H1 (cell line): ENCODE results near the gene P2RY11. TPM values are rescaled to one million over a fixed set of nuclear protein-coding genes. Genes with fewer than 3 reads are reported as not detected.
A peak's percentile ranks its signal among the peaks of the same experiment; 100 is the strongest.

ENCODE experiments used
- CTCF ChIA-PET: fragments of 300-600 bp; sonication (Branson Sonifier 250); formaldehyde crosslinking; loops from one replicate; lab custom pipeline; 2021; ENCODE audit not compliant: partially characterized antibody; lab: Charles Lee
- POLR2A ChIA-PET: fragments of 300-600 bp; sonication (Branson Sonifier 250); formaldehyde crosslinking; loops from one replicate; lab custom pipeline; 2021; ENCODE audit warnings: inconsistent platforms; ENCODE audit not compliant: partially characterized antibody; lab: Charles Lee
- DNase-seq, 2 experiments: peaks; one replicate each; pipeline versions ENCODE4 v3.0.0 to v3.0.0-alpha.2; 2010 to 2022; ENCODE audit warnings: low spot score in 2 of 2, low read depth in 1 of 2, mixed read lengths in 1 of 2
- FAIRE-seq: peaks from 2 replicates; lab custom pipeline; 2011; peaks lifted over from hg19 to GRCh38; lab: Jason Lieb, UNC
- H2AFZ ChIP-seq: 2 replicates; pipeline ENCODE4 v1.8.1; 2012; ENCODE audit warnings: low read length, inconsistent platforms
- H2AK5ac ChIP-seq: 2 replicates; pipeline ENCODE4 v1.6.1; 2013; ENCODE audit warnings: low read depth, low read length
- H2BK120ac ChIP-seq: replicated peaks from 2 replicates; pipeline ENCODE3; 2013; ENCODE audit warnings: low read depth, low read length, inconsistent platforms
- H2BK12ac ChIP-seq: 2 replicates; pipeline ENCODE4 v1.6.1; 2013; ENCODE audit warnings: low read depth, low read length
- H2BK15ac ChIP-seq: 2 replicates; pipeline ENCODE4 v1.6.1; 2013; ENCODE audit warnings: low read length
- H2BK20ac ChIP-seq: 2 replicates; pipeline ENCODE4 v1.6.1; 2013; ENCODE audit warnings: low read length
- H2BK5ac ChIP-seq: 2 replicates; pipeline ENCODE4 v1.6.1; 2013; ENCODE audit warnings: low read depth, low read length
- H3K14ac ChIP-seq: 2 replicates; pipeline ENCODE4 v1.6.1; 2013; ENCODE audit warnings: inconsistent platforms; ENCODE audit not compliant: insufficient read length
- H3K18ac ChIP-seq: 2 replicates; pipeline ENCODE4 v1.6.1; 2013; ENCODE audit warnings: low read length; ENCODE audit errors: extremely low read depth
- H3K23ac ChIP-seq: 2 replicates; pipeline ENCODE4 v1.6.1; 2013; ENCODE audit warnings: inconsistent platforms; ENCODE audit not compliant: insufficient read length
- H3K23me2 ChIP-seq: 2 replicates; pipeline ENCODE4 v1.6.1; 2013; ENCODE audit warnings: low read depth, low read length
- H3K27ac ChIP-seq: 2 replicates; pipeline ENCODE4 v1.6.1; 2011; ENCODE audit warnings: low read depth, low read length, inconsistent platforms
- H3K27me3 ChIP-seq, 4 experiments: replicated peaks in 1 of 4; 1 replicate in 1 of 4; 2 replicates in 3 of 4; pipeline versions ENCODE4 v1.6.1 to v1.8.1; 2011 to 2013; ENCODE audit warnings: low read length in 3 of 4, mild to moderate bottlenecking in 3 of 4, inconsistent platforms in 2 of 4, mixed read lengths in 2 of 4, moderate library complexity in 1 of 4; ENCODE audit not compliant: control insufficient read depth in 3 of 4, insufficient read depth in 3 of 4; ENCODE audit errors: extremely low read depth in 1 of 4
- H3K36me3 ChIP-seq, 4 experiments: 2 replicates each; pipeline versions ENCODE4 v1.6.1 to v1.8.1; 2011 to 2013; ENCODE audit warnings: mild to moderate bottlenecking in 4 of 4, low read length in 3 of 4, moderate library complexity in 2 of 4, control low read depth in 1 of 4, inconsistent platforms in 1 of 4; ENCODE audit not compliant: insufficient read depth in 4 of 4, control insufficient read depth in 2 of 4
- H3K4ac ChIP-seq: replicated peaks from 2 replicates; pipeline ENCODE3; 2013; ENCODE audit warnings: low read length, low read depth, mixed read lengths, inconsistent platforms; ENCODE audit not compliant: insufficient read length
- H3K4me1 ChIP-seq, 4 experiments: replicated peaks in 1 of 4; 1 replicate in 1 of 4; 2 replicates in 3 of 4; pipeline versions ENCODE4 v1.6.1 to v1.8.1; 2011 to 2013; ENCODE audit warnings: low read length in 3 of 4, inconsistent platforms in 2 of 4, mixed read lengths in 1 of 4; ENCODE audit not compliant: insufficient read depth in 4 of 4, control insufficient read depth in 3 of 4
- H3K4me2 ChIP-seq, 2 experiments: 2 replicates each; pipeline versions ENCODE4 v1.6.1 to v1.8.1; 2011 to 2013; ENCODE audit warnings: low read depth in 2 of 2, low read length in 2 of 2, control low read depth in 1 of 2, inconsistent platforms in 1 of 2, mild to moderate bottlenecking in 1 of 2; ENCODE audit not compliant: insufficient read depth in 1 of 2
- H3K4me3 ChIP-seq, 4 experiments: fragments of 200-600, 300-600 bp in 1 of 4; sonication (generic), shearing (Covaris generic), sonication (Bioruptor Twin) in 1 of 4; 2 replicates each; pipeline versions ENCODE4 v1.5.1 to v1.8.1; 2011 to 2016; ENCODE audit warnings: low read length in 4 of 4, low read depth in 3 of 4, control low read depth in 2 of 4, inconsistent platforms in 2 of 4, mild to moderate bottlenecking in 2 of 4, mixed read lengths in 1 of 4, moderate library complexity in 1 of 4; ENCODE audit not compliant: insufficient read depth in 2 of 4; ENCODE audit errors: extremely low read depth in 1 of 4
- H3K56ac ChIP-seq: replicated peaks from 2 replicates; pipeline ENCODE3; 2013; ENCODE audit warnings: low read depth, mild to moderate bottlenecking, mixed read lengths, low read length, inconsistent platforms; ENCODE audit not compliant: insufficient read length
- H3K79me1 ChIP-seq: 2 replicates; pipeline ENCODE4 v1.6.1; 2013; ENCODE audit warnings: low read depth, low read length, control low read depth
- H3K79me2 ChIP-seq, 2 experiments: 2 replicates each; pipeline versions ENCODE4 v1.6.1 to v1.8.1; 2012 to 2013; ENCODE audit warnings: low read length in 2 of 2, mild to moderate bottlenecking in 2 of 2, inconsistent platforms in 1 of 2; ENCODE audit not compliant: insufficient read depth in 2 of 2, control insufficient read depth in 1 of 2
- H3K9ac ChIP-seq, 4 experiments: replicated peaks in 1 of 4; 1 replicate in 1 of 4; 2 replicates in 3 of 4; pipeline versions ENCODE4 v1.6.1 to v1.8.1; 2011 to 2013; ENCODE audit warnings: low read depth in 3 of 4, low read length in 3 of 4, control low read depth in 2 of 4, mild to moderate bottlenecking in 2 of 4, moderate library complexity in 2 of 4, inconsistent platforms in 1 of 4; ENCODE audit errors: extremely low read depth in 1 of 4
- H3K9me3 ChIP-seq, 2 experiments: 2 replicates each; pipeline versions ENCODE4 v1.6.1 to v1.8.1; 2012 to 2013; ENCODE audit warnings: mild to moderate bottlenecking in 2 of 2, moderate library complexity in 2 of 2, control low read depth in 1 of 2, inconsistent platforms in 1 of 2, low read depth in 1 of 2, low read length in 1 of 2, mixed read lengths in 1 of 2; ENCODE audit not compliant: insufficient read depth in 2 of 2
- H4K20me1 ChIP-seq, 2 experiments: replicated peaks in 1 of 2; 2 replicates each; pipeline versions ENCODE3 to v1.8.1; 2011 to 2013; ENCODE audit warnings: inconsistent platforms in 2 of 2, low read length in 2 of 2, mild to moderate bottlenecking in 1 of 2; ENCODE audit not compliant: insufficient read depth in 2 of 2, control insufficient read depth in 1 of 2
- H4K5ac ChIP-seq: 2 replicates; pipeline ENCODE4 v1.6.1; 2013; ENCODE audit warnings: low read length, low read depth, mixed read lengths, inconsistent platforms; ENCODE audit not compliant: insufficient read length
- H4K8ac ChIP-seq: 2 replicates; pipeline ENCODE4 v1.8.0; 2013; ENCODE audit warnings: mild to moderate bottlenecking, moderate library complexity, low read length, inconsistent platforms; ENCODE audit not compliant: insufficient read depth; ENCODE audit errors: extremely low read depth
- H4K91ac ChIP-seq: replicated peaks from 2 replicates; pipeline ENCODE3; 2013; ENCODE audit warnings: low read length, mixed read lengths, inconsistent platforms; ENCODE audit not compliant: insufficient read length
- CBX5 ChIP-seq: fragments of 300-800, 300-1000 bp; sonication (generic); IDR thresholded peaks from 2 replicates; pipeline ENCODE4 v1.7.1; 2016; ENCODE audit warnings: antibody characterized with exemption, low read length, low read depth
- CEBPB ChIP-seq: IDR thresholded peaks from 2 replicates; pipeline ENCODE4 v1.6.1; 2012; ENCODE audit warnings: low read depth, low read length
- E2F6 ChIP-seq: IDR thresholded peaks from 2 replicates; pipeline ENCODE4 v1.6.1; 2012; ENCODE audit warnings: inconsistent platforms
- EP300 ChIP-seq, 2 experiments: IDR thresholded peaks; 1 replicate in 1 of 2; 2 replicates in 1 of 2; pipeline ENCODE4 v1.6.1; 2011 to 2012; ENCODE audit warnings: low read depth in 2 of 2, low read length in 2 of 2, mild to moderate bottlenecking in 2 of 2, borderline replicate concordance in 1 of 2, inconsistent platforms in 1 of 2, moderate library complexity in 1 of 2
- MAX ChIP-seq: IDR thresholded peaks from 2 replicates; pipeline ENCODE4 v1.6.1; 2012; ENCODE audit warnings: inconsistent platforms
- PHF8 ChIP-seq: fragments of 200-600 bp; sonication (generic); conservative IDR thresholded peaks from 2 replicates; pipeline ENCODE4 v1.7.1; 2012; ENCODE audit warnings: low read depth, mild to moderate bottlenecking, inconsistent platforms, low read length, moderate library complexity
- SIRT6 ChIP-seq: IDR thresholded peaks from one replicate; pipeline ENCODE4 v1.7.1; 2012; ENCODE audit warnings: low read length, inconsistent platforms
- TAF7 ChIP-seq: optimal IDR thresholded peaks from 2 replicates; pipeline ENCODE3; 2011; ENCODE audit warnings: low read depth, mild to moderate bottlenecking, inconsistent platforms, low read length, moderate library complexity, borderline replicate concordance
- TBP ChIP-seq: IDR thresholded peaks from 2 replicates; pipeline ENCODE4 v1.6.1; 2011; ENCODE audit warnings: low read depth, low read length, improper control_type of control experiment
- YY1 ChIP-seq: IDR thresholded peaks from 2 replicates; pipeline ENCODE4 v1.6.1; 2011; ENCODE audit warnings: low read depth, mild to moderate bottlenecking, low read length
- WGBS, 2 experiments: shearing (Covaris generic) in 1 of 2; methylation state at CpG; one replicate each; pipeline versions ENCODE4 v1.1.6 to v1.1.7; 2013 to 2015; ENCODE audit warnings: low lambda C conversion rate in 2 of 2, mixed read lengths in 2 of 2, inconsistent platforms in 1 of 2, low coverage in 1 of 2, missing lambda C conversion rate in 1 of 2; ENCODE audit not compliant: insufficient replicate concordance in 2 of 2, insufficient coverage in 1 of 2, insufficient read length in 1 of 2; ENCODE audit errors: extremely low coverage in 1 of 2, missing lambda C conversion rate in 1 of 2; 5-methylcytosine and 5-hydroxymethylcytosine counted together
- polyA plus RNA-seq, 7 experiments: library from polyadenylated mRNA; depleted of rRNA in 3 of 7; stranded (reverse) in 5 of 7; unstranded in 2 of 7; fragments of >200 nt in 5 of 7; fragments of 200-250 nt in 2 of 7; gene quantifications; 1 replicate in 5 of 7; 2 replicates in 1 of 7; 4 replicates in 1 of 7; pipeline versions ENCODE4 v1.2.1 to v1.2.3, GENCODE V29; 2011 to 2013; ENCODE audit warnings: missing spikeins in 2 of 7, mixed read lengths in 2 of 7
- total RNA-seq: library from RNA; stranded (reverse); fragmentation: NEBNext Ultra II Directional; extraction: Animal tissue kit (Norgen Biotek cat#: 25700); gene quantifications from 2 replicates; pipeline ENCODE4 v1.2.1, GENCODE V29; 2021

The P2RY11 gene
- total and polyA plus RNA-seq, 2 of the 8 experiments (the other 6 are each of a cell fraction or from before 2014, with no cell fraction given): 9.2 to 18.0 TPM

GRCh38 chr19:10087296-10088061, 24.0 kb upstream of the P2RY11 start:
- Histone ChIP-seq H3K9ac (peak overlapping the region in 1 of 4 experiments; percentile 32; a peak in 1 of 7 replicates), H2AFZ (no peak overlapping the region), H2AK5ac (no peak overlapping the region), H2BK20ac (0 out of 2 replicates have a peak overlapping the region, but pooled peaks have one; percentile 32), H3K9me3 (no peaks in the 10 kb centered on the region), H3K27ac (no peak overlapping the region), H2BK5ac (no peak overlapping the region), H4K20me1 (peaks cover 0 to 4% of the 10 kb centered on the region in 2 experiments), H4K91ac (peak overlapping the region; percentile 40), H3K56ac (no peak overlapping the region), H3K79me1 (no peaks in the 10 kb centered on the region), H2BK120ac (no peak overlapping the region), H3K23me2 (peaks cover 13% of the 10 kb centered on the region; the same call in 1 of the 2 replicates), H3K4ac (no peak overlapping the region), H3K27me3 (peaks cover 0 to 2% (median 0%) of the 10 kb centered on the region in 4 experiments; a peak in 1 of 7 replicates), H3K36me3 (peaks cover 0 to 3% (median 1%) of the 10 kb centered on the region in 4 experiments; a peak in 2 of 8 replicates), H3K4me3 (peak overlapping the region; percentile 81 to 92 (median 87); a peak in 6 of 8 replicates), H3K14ac (no peak overlapping the region), H3K18ac (no peak overlapping the region), H3K4me2 (peak overlapping the region; percentile 71), H2BK15ac (no peak overlapping the region), H4K8ac (0 out of 2 replicates have a peak overlapping the region, but pooled peaks have one; percentile 57), H4K5ac (no peak overlapping the region), H3K23ac (no peak overlapping the region), H2BK12ac (no peak overlapping the region), H3K79me2 (no peaks in the 10 kb centered on the region), H3K4me1 (peaks cover 0 to 4% (median 3%) of the 10 kb centered on the region in 4 experiments; a peak in 4 of 7 replicates)
- ChIA-PET POLR2A (interaction anchor here (1.7 to 15.1 kb wide), 2 partner anchors 9 to 25 kb away, joined by 3 to 240 read pairs; partner anchors contain the start of genes P2RY11 and PPAN), CTCF (interaction anchor here (1.5 kb wide), 1 partner anchor 156 kb away, joined by 3 read pairs; no protein-coding TSS in a partner anchor)
- FAIRE-seq (no peak), DNase-seq (no peak)
- WGBS, 2 experiments: 80% methylated on average over 18 of the region's 18 CpGs; no CpG with 5 or more reads in 1 of the 2 experiments
- TF ChIP-seq E2F6: no peak
- TF ChIP-seq CBX5: no peak
- TF ChIP-seq YY1: no peak
- TF ChIP-seq MAX: no peak
- TF ChIP-seq TBP: no peak
- no peak for TF ChIP-seq TAF7
- TF ChIP-seq SIRT6: no peak
- no peak for TF ChIP-seq EP300 (IDR thresholded peaks at IDR 0.05; ENCODE audit: borderline replicate concordance in 1 of 2, low read depth in 2 of 2, low read length in 2 of 2)
- no peak for TF ChIP-seq CEBPB
- TF ChIP-seq PHF8: no peak
